HEK293 (cell line): ENCODE results near the gene MT1F.

ENCODE experiments used
- CTCF ChIA-PET: fragments of 350-600 bp; formaldehyde crosslinking; extraction: SDS; loops from one replicate; lab custom pipeline; 2021; ENCODE audit warnings: antibody characterized with exemption; lab: Yijun Ruan, JAX
- POLR2A ChIA-PET: fragments of 300-600 bp; formaldehyde crosslinking; extraction: SDS; loops from one replicate; lab custom pipeline; 2020; ENCODE audit warnings: antibody characterized with exemption, inconsistent platforms; lab: Yijun Ruan, JAX
- H3K27ac ChIP-seq: fragments of 200-500 bp; sonication (Bioruptor generic); 2 replicates; pipeline ENCODE4 v1.5.1; 2014; ENCODE audit warnings: low read depth, low read length, control low read depth, inconsistent platforms; ENCODE audit errors: extremely low read depth
- H3K36me3 ChIP-seq, 2 experiments: fragments of 200-500 bp in 1 of 2; sonication (Bioruptor generic) in 1 of 2; 1 replicate in 1 of 2; 2 replicates in 1 of 2; pipeline ENCODE4 v1.5.1; 2014 to 2017; ENCODE audit warnings: inconsistent platforms in 2 of 2, low read length in 2 of 2; ENCODE audit not compliant: control insufficient read depth in 2 of 2, insufficient read depth in 1 of 2
- H3K4me1 ChIP-seq: fragments of 200-500 bp; sonication (Bioruptor generic); 2 replicates; pipeline ENCODE4 v1.5.1; 2014; ENCODE audit warnings: mild to moderate bottlenecking, low read length, inconsistent platforms; ENCODE audit not compliant: control insufficient read depth, insufficient read depth
- H3K4me3 ChIP-seq: 2 replicates; pipeline ENCODE4 v1.5.1; 2011; ENCODE audit warnings: low read depth, mild to moderate bottlenecking, control low read depth, low read length, moderate library complexity
- H3K9me3 ChIP-seq: fragments of 200-500 bp; sonication (Bioruptor generic); 2 replicates; pipeline ENCODE4 v1.5.1; 2014; ENCODE audit warnings: low read depth, low read length, inconsistent platforms; ENCODE audit not compliant: control insufficient read depth, insufficient read depth
- EGR2 ChIP-seq: fragments of 450-650 bp; formaldehyde crosslinking; IDR thresholded peaks from 2 replicates; pipeline ENCODE4 v1.5.1; 2016; ENCODE audit warnings: low read depth, missing biosample characterization, missing genetic modification characterization
- HOXD13 ChIP-seq: sonication (generic); formaldehyde crosslinking; IDR thresholded peaks from 2 replicates; pipeline ENCODE4 v1.8.0; 2022; ENCODE audit warnings: missing genetic modification reagents, borderline replicate concordance
- WT1 ChIP-seq: fragments of 450-650 bp; formaldehyde crosslinking; IDR thresholded peaks from 2 replicates; pipeline ENCODE4 v1.5.1; 2016; ENCODE audit warnings: missing biosample characterization, missing genetic modification characterization
- YY2 ChIP-seq: fragments of 450-650 bp; formaldehyde crosslinking; IDR thresholded peaks from 2 replicates; pipeline ENCODE4 v1.5.1; 2016; ENCODE audit warnings: missing biosample characterization, missing genetic modification characterization
- ZEB2 ChIP-seq: fragments of 450-650 bp; formaldehyde crosslinking; IDR thresholded peaks from 2 replicates; pipeline ENCODE4 v1.5.1; 2016; ENCODE audit warnings: missing biosample characterization, missing genetic modification characterization
- ZIC2 ChIP-seq: fragments of 450-650 bp; formaldehyde crosslinking; IDR thresholded peaks from 2 replicates; pipeline ENCODE4 v1.5.1; 2016; ENCODE audit warnings: missing biosample characterization, missing genetic modification characterization
- ZNF114 ChIP-seq: fragments of 450-650 bp; formaldehyde crosslinking; IDR thresholded peaks from 2 replicates; pipeline ENCODE4 v1.5.0; 2017; ENCODE audit warnings: missing biosample characterization, missing genetic modification characterization
- ZNF16 ChIP-seq: fragments of 450-650 bp; formaldehyde crosslinking; IDR thresholded peaks from 2 replicates; pipeline ENCODE4 v1.5.1; 2016; ENCODE audit warnings: low read depth, missing biosample characterization, missing genetic modification characterization
- ZNF174 ChIP-seq: fragments of 450-650 bp; formaldehyde crosslinking; IDR thresholded peaks from 2 replicates; pipeline ENCODE4 v1.5.0; 2017; ENCODE audit warnings: missing biosample characterization, mild to moderate bottlenecking, missing genetic modification characterization
- ZNF175 ChIP-seq: fragments of 450-650 bp; formaldehyde crosslinking; IDR thresholded peaks from 2 replicates; pipeline ENCODE4 v1.5.1; 2016; ENCODE audit warnings: missing biosample characterization, missing genetic modification characterization
- ZNF19 ChIP-seq: fragments of 450-650 bp; formaldehyde crosslinking; IDR thresholded peaks from 2 replicates; pipeline ENCODE4; 2016; ENCODE audit warnings: missing biosample characterization, missing genetic modification characterization, low read depth
- ZNF2 ChIP-seq: fragments of 450-650 bp; formaldehyde crosslinking; IDR thresholded peaks from 2 replicates; pipeline ENCODE4 v1.5.1; 2016; ENCODE audit warnings: missing biosample characterization, missing genetic modification characterization
- ZNF221 ChIP-seq: fragments of 450-650 bp; formaldehyde crosslinking; IDR thresholded peaks from 2 replicates; pipeline ENCODE4 v1.5.1; 2017; ENCODE audit warnings: missing biosample characterization, missing genetic modification characterization, borderline replicate concordance
- ZNF302 ChIP-seq: fragments of 450-650 bp; formaldehyde crosslinking; IDR thresholded peaks from 2 replicates; pipeline ENCODE4 v1.5.1; 2016; ENCODE audit warnings: missing biosample characterization, missing genetic modification characterization, low read depth
- ZNF561 ChIP-seq: fragments of 450-650 bp; IDR thresholded peaks from 2 replicates; pipeline ENCODE4 v1.5.1; 2018; ENCODE audit warnings: missing biosample characterization, missing genetic modification characterization, borderline replicate concordance
- ZNF639 ChIP-seq: fragments of 450-650 bp; formaldehyde crosslinking; IDR thresholded peaks from 2 replicates; pipeline ENCODE4 v1.5.1; 2016; ENCODE audit warnings: missing biosample characterization, missing genetic modification characterization
- ZNF785 ChIP-seq: fragments of 450-650 bp; formaldehyde crosslinking; IDR thresholded peaks from 2 replicates; pipeline ENCODE4 v1.5.1; 2016; ENCODE audit warnings: missing biosample characterization, missing genetic modification characterization
- TF ChIP-seq, protein P1 (sequence below): fragments of 450-650 bp; formaldehyde crosslinking; IDR thresholded peaks from 2 replicates; pipeline ENCODE4 v1.5.1; 2016; ENCODE audit warnings: missing biosample characterization, missing genetic modification characterization, borderline replicate concordance

MT1F gene

GRCh38 chr16:56702836-56703235 lies 45.1 kb downstream of the MT1F start:
- Histone ChIP-seq H3K9me3 (no peaks in the 10 kb centered on the region), H3K36me3 (no peaks in the 10 kb centered on the region), H3K4me3 (no peak overlapping the region), H3K4me1 (no peaks in the 10 kb centered on the region), H3K27ac (no peak overlapping the region)
- TF ChIP-seq ZNF175 (tag by site-specific recombination) = no peak
- TF ChIP-seq ZNF16 = no peak
- no peak for TF ChIP-seq ZNF19 (tag by site-specific recombination)
- TF ChIP-seq ZNF785 (tag by site-specific recombination) = no peak
- TF ChIP-seq ZEB2 (tag by site-specific recombination) = no peak
- no peak for TF ChIP-seq ZNF174 (tag by site-specific recombination)
- TF ChIP-seq, protein P1, sequence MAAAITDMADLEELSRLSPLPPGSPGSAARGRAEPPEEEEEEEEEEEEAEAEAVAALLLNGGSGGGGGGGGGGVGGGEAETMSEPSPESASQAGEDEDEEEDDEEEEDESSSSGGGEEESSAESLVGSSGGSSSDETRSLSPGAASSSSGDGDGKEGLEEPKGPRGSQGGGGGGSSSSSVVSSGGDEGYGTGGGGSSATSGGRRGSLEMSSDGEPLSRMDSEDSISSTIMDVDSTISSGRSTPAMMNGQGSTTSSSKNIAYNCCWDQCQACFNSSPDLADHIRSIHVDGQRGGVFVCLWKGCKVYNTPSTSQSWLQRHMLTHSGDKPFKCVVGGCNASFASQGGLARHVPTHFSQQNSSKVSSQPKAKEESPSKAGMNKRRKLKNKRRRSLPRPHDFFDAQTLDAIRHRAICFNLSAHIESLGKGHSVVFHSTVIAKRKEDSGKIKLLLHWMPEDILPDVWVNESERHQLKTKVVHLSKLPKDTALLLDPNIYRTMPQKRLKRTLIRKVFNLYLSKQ (tag by site-specific recombination) = no peak
- no peak for TF ChIP-seq EGR2 (tag by site-specific recombination)
- TF ChIP-seq ZNF221 (tag by site-specific recombination) = no peak
- TF ChIP-seq ZNF114 (tag by site-specific recombination) = no peak
- no peak for TF ChIP-seq ZNF2 (tag by site-specific recombination)
- no peak for TF ChIP-seq ZIC2 (tag by site-specific recombination)
- no peak for TF ChIP-seq ZNF302
- TF ChIP-seq YY2 (tag by site-specific recombination) = no peak
- TF ChIP-seq WT1 (tag by site-specific recombination) = no peak
- TF ChIP-seq ZNF561 (tag by site-specific recombination) = no peak
- no peak for TF ChIP-seq ZNF639 (tag by site-specific recombination)
- no peak for TF ChIP-seq HOXD13 (CRISPR knock-in tag)
- ChIA-PET CTCF (interaction anchor here (0.6 to 4.4 kb wide), 24 partner anchors 10 to 820 kb away, joined by 3 to 66 read pairs (median 6); partner anchors contain the start of gene MT2A), POLR2A (no interaction called here)
